HepG2 (cell line): ENCODE data around the gene SS18L1. TPM values are rescaled to one million over a fixed set of nuclear protein-coding genes. Genes with fewer than 3 reads are reported as not detected.

ENCODE experiments used
- AKAP8 ChIP-seq: sonication (generic); formaldehyde crosslinking; IDR thresholded peaks from 2 replicates; pipeline ENCODE4 v1.5.1; 2020; ENCODE audit warnings: mild to moderate bottlenecking, missing genetic modification reagents
- E2F5 ChIP-seq: sonication (generic); formaldehyde crosslinking; conservative IDR thresholded peaks from 2 replicates; pipeline ENCODE4 v1.4.0; 2020; ENCODE audit warnings: missing genetic modification reagents
- JARID2 ChIP-seq: sonication (generic); formaldehyde crosslinking; IDR thresholded peaks from 2 replicates; pipeline ENCODE4 v1.8.1; 2023; ENCODE audit warnings: missing genetic modification reagents, inconsistent platforms; ENCODE audit not compliant: insufficient replicate concordance
- MBD4 ChIP-seq: IDR thresholded peaks from 2 replicates; pipeline ENCODE4 v1.6.1; 2012; ENCODE audit warnings: low read length, inconsistent platforms, borderline replicate concordance
- NCOR1 ChIP-seq: fragments of 200-600 bp; sonication (generic); IDR thresholded peaks from 2 replicates; pipeline ENCODE4 v1.7.0; 2017; ENCODE audit warnings: antibody characterized with exemption, low read length, borderline replicate concordance
- PHF8 ChIP-seq: sonication (generic); formaldehyde crosslinking; IDR thresholded peaks from 2 replicates; pipeline ENCODE4 v1.5.0; 2020; ENCODE audit warnings: missing genetic modification reagents
- PLRG1 ChIP-seq: fragments of 450-650 bp; conservative IDR thresholded peaks from 2 replicates; pipeline ENCODE4 v1.6.1; 2016
- RAD21 ChIP-seq: fragments of 450-650 bp; formaldehyde crosslinking; IDR thresholded peaks from 2 replicates; pipeline ENCODE4 v1.5.0; 2020; ENCODE audit warnings: mild to moderate bottlenecking
- RFX5 ChIP-seq: IDR thresholded peaks from 2 replicates; pipeline ENCODE4 v1.6.1; 2011; ENCODE audit warnings: low read depth, low read length, improper control_type of control experiment
- TEAD3 ChIP-seq: optimal IDR thresholded peaks from 2 replicates; pipeline ENCODE3; 2016; ENCODE audit warnings: borderline replicate concordance
- YY1 ChIP-seq: IDR thresholded peaks from 2 replicates; pipeline ENCODE4 v1.6.1; 2011; ENCODE audit warnings: low read length, low read depth, moderate library complexity, mild to moderate bottlenecking; ENCODE audit not compliant: insufficient read depth, insufficient replicate concordance
- ZBTB25 ChIP-seq: IDR thresholded peaks from 2 replicates; pipeline ENCODE4 v1.6.1; 2018; ENCODE audit warnings: missing genetic modification reagents
- ZBTB8A ChIP-seq: sonication (generic); formaldehyde crosslinking; IDR thresholded peaks from 2 replicates; pipeline ENCODE4 v1.4.0; 2020; ENCODE audit warnings: mild to moderate bottlenecking, low read depth, missing genetic modification reagents, borderline replicate concordance
- ZKSCAN5 ChIP-seq: sonication (generic); formaldehyde crosslinking; IDR thresholded peaks from 2 replicates; pipeline ENCODE4 v1.5.1; 2020; ENCODE audit warnings: mild to moderate bottlenecking, missing genetic modification reagents
- ZMYM4 ChIP-seq: sonication (generic); formaldehyde crosslinking; IDR thresholded peaks from 2 replicates; pipeline ENCODE4 v1.8.1; 2023; ENCODE audit warnings: mild to moderate bottlenecking, missing genetic modification reagents
- ZNF550 ChIP-seq: sonication (generic); formaldehyde crosslinking; IDR thresholded peaks from 2 replicates; pipeline ENCODE4 v1.4.0; 2020; ENCODE audit warnings: mild to moderate bottlenecking, missing genetic modification reagents, borderline replicate concordance
- ZNF788 ChIP-seq: sonication (generic); formaldehyde crosslinking; IDR thresholded peaks from 2 replicates; pipeline ENCODE4 v1.5.0; 2020; ENCODE audit warnings: mild to moderate bottlenecking, missing genetic modification reagents, borderline replicate concordance
- ZNF883 ChIP-seq: sonication (generic); formaldehyde crosslinking; IDR thresholded peaks from 2 replicates; pipeline ENCODE4 v1.5.1; 2020; ENCODE audit warnings: mild to moderate bottlenecking, missing genetic modification reagents; ENCODE audit errors: not compliant biosample characterization
- polyA plus RNA-seq, 8 experiments: library from polyadenylated mRNA; depleted of rRNA in 3 of 8; stranded (reverse) in 7 of 8; unstranded in 1 of 8; fragments of >200 nt; fragmentation: Illumina TruSeq in 4 of 8; extraction: Trizol in 4 of 8; gene quantifications; 2 replicates each; pipeline versions ENCODE4 v1.2.1 to v1.2.3, GENCODE V29; 2011 to 2016; ENCODE audit warnings: low read depth in 4 of 8, missing spikeins in 1 of 8, mixed read lengths in 1 of 8; ENCODE audit not compliant: insufficient read depth in 1 of 8
- total RNA-seq, 5 experiments: library from RNA; depleted of rRNA; stranded (reverse); fragments of >200 nt; fragmentation: Illumina TruSeq; extraction: Trizol; gene quantifications; 2 replicates each; pipeline ENCODE4 v1.2.3, GENCODE V29; 2016; ENCODE audit warnings: low read depth in 1 of 5
- TF ChIP-seq, protein P1 (sequence below), 2 experiments: sonication (generic) in 1 of 2; formaldehyde crosslinking in 1 of 2; IDR thresholded peaks; 2 replicates each; pipeline versions ENCODE4 v1.4.0 to v1.6.1; 2018 to 2020; ENCODE audit warnings: missing genetic modification reagents in 2 of 2, borderline replicate concordance in 1 of 2, low read depth in 1 of 2, mild to moderate bottlenecking in 1 of 2, missing biosample characterization in 1 of 2
- TF ChIP-seq, protein P2 (sequence below): fragments of 450-650 bp; IDR thresholded peaks from 2 replicates; pipeline ENCODE4 v1.6.1; 2016
- TF ChIP-seq, protein P3 (sequence below): IDR thresholded peaks from 2 replicates; pipeline ENCODE4 v1.6.1; 2016; ENCODE audit warnings: low read depth, control low read depth

SS18L1 gene
- total and polyA plus RNA-seq, 2 of the 13 experiments (the other 11 are each of a cell fraction or from before 2014, with no cell fraction given): 17.8 to 27.6 TPM

GRCh38 chr20:62149532-62150309 lies 6.2 kb downstream of the SS18L1 start (continued):
- TF ChIP-seq ZNF883 (CRISPR knock-in tag) (no peak), E2F5 (CRISPR knock-in tag) (no peak), JARID2 (CRISPR knock-in tag) (no peak), ZNF550 (0 out of 2 replicates have a peak, but pooled peaks have one; percentile 1), YY1 (peak; percentile 18), PHF8 (CRISPR knock-in tag) (peak; percentile 26; the same call in 1 of the 2 replicates), TEAD3 (peak; percentile 97), RFX5 (peak; percentile 80; the same call in 1 of the 2 replicates), ZBTB25 (CRISPR knock-in tag) (no peak), ZBTB8A (no peak), AKAP8 (peak; percentile 23; the same call in 1 of the 2 replicates), RAD21 (no peak), ZMYM4 (peak; percentile 38; the same call in 1 of the 2 replicates), MBD4 (no peak), NCOR1 (0 out of 2 replicates have a peak, but pooled peaks have one; percentile 41), ZNF788 (CRISPR knock-in tag) (0 out of 2 replicates have a peak, but pooled peaks have one; percentile 22), PLRG1 (no peak), ZKSCAN5 (CRISPR knock-in tag) (peak; percentile 66; the same call in 1 of the 2 replicates)
- TF ChIP-seq, protein P1, sequence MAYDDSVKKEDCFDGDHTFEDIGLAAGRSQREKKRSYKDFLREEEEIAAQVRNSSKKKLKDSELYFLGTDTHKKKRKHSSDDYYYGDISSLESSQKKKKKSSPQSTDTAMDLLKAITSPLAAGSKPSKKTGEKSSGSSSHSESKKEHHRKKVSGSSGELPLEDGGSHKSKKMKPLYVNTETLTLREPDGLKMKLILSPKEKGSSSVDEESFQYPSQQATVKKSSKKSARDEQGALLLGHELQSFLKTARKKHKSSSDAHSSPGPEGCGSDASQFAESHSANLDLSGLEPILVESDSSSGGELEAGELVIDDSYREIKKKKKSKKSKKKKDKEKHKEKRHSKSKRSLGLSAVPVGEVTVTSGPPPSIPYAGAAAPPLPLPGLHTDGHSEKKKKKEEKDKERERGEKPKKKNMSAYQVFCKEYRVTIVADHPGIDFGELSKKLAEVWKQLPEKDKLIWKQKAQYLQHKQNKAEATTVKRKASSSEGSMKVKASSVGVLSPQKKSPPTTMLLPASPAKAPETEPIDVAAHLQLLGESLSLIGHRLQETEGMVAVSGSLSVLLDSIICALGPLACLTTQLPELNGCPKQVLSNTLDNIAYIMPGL (CRISPR knock-in tag; IDR thresholded peaks at IDR 0.05; ENCODE audit: borderline replicate concordance in 1 of 2, low read depth in 1 of 2): peak in 1 of 2 experiments; percentile 43; a peak in 1 of 4 replicates
- TF ChIP-seq, protein P2, sequence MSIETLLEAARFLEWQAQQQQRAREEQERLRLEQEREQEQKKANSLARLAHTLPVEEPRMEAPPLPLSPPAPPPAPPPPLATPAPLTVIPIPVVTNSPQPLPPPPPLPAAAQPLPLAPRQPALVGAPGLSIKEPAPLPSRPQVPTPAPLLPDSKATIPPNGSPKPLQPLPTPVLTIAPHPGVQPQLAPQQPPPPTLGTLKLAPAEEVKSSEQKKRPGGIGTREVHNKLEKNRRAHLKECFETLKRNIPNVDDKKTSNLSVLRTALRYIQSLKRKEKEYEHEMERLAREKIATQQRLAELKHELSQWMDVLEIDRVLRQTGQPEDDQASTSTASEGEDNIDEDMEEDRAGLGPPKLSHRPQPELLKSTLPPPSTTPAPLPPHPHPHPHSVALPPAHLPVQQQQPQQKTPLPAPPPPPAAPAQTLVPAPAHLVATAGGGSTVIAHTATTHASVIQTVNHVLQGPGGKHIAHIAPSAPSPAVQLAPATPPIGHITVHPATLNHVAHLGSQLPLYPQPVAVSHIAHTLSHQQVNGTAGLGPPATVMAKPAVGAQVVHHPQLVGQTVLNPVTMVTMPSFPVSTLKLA: 0 out of 2 replicates have a peak, but pooled peaks have one; percentile 15
- TF ChIP-seq, protein P3, sequence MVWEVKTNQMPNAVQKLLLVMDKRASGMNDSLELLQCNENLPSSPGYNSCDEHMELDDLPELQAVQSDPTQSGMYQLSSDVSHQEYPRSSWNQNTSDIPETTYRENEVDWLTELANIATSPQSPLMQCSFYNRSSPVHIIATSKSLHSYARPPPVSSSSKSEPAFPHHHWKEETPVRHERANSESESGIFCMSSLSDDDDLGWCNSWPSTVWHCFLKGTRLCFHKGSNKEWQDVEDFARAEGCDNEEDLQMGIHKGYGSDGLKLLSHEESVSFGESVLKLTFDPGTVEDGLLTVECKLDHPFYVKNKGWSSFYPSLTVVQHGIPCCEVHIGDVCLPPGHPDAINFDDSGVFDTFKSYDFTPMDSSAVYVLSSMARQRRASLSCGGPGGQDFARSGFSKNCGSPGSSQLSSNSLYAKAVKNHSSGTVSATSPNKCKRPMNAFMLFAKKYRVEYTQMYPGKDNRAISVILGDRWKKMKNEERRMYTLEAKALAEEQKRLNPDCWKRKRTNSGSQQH (CRISPR knock-in tag): 0 out of 2 replicates have a peak, but pooled peaks have one; percentile 10
